LHCN-M2 (cell line): ENCODE results near the gene MAT2B. TPM values are rescaled to one million over a fixed set of nuclear protein-coding genes. Genes with fewer than 3 reads are reported as not detected.
"Not testable (repeated sequence)": the region's sequence is repeated elsewhere in the genome, so short reads cannot be mapped to it uniquely, and the experiment has no call there.

Experiments used
- DNase-seq: peaks from one replicate; pipeline ENCODE4 v3.0.0-alpha.2; 2012; ENCODE audit warnings: low read depth
- total RNA-seq: library from RNA; depleted of rRNA; stranded (reverse); fragments of >200 nt; gene quantifications from 2 replicates; pipeline ENCODE4 v1.2.3, GENCODE V29; 2014

Gene MAT2B
- total RNA-seq, 1 experiment from 2014 or later: 73.0 TPM

GRCh38 chr5:163503106-163504078, 2.0 kb upstream of the MAT2B start:
- DNase-seq: peak; percentile 92

- DNase-seq: peak; percentile 61
Measured at GRCh38 chr5:163504079-163504931, 1.1 kb upstream of the MAT2B start.

- no peak for DNase-seq
Measured at GRCh38 chr5:163505049-163505367, 411 bp upstream of the MAT2B start.

GRCh38 chr5:163506095-163506457, 657 bp downstream of the MAT2B start:
- no peak for DNase-seq

DNA sequence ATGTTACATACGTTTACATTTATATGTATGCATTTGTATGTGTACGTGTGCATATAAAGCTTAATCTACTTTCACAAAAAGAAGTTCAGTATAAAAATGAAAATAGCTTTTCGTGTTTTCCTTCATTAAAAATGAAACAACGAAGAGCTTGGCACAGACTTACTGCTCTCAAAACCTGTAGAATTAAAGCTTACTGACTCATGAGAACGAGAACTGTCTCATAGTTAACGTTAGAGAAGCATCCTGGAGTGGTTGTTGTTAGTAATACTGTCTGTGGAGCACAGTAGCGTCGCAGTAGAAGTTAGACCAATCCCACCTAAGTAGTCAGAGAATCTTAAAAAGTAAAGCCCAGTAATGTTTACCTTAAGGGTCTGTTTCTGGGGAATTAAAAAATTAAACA, 1.3 kb downstream of the MAT2B start:
- DNase-seq: peak; percentile 40

DNA sequence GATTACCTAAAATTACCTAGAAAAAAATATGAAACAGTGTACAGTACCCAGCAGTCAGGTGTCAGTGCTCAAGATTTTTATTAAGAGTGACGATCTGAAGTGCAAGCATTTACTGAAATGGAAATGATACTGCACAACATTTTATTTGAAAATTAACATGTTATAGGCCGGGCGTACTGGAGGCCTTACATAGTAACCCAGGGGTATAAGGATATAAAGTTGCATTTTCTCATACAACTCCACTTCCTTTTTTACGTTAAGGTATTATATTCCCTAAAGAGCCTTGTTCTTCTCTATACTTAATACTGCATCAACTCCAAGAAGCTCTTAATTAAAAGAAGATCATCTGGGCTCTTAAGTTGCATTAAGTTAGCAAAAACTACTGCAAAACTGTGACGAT, 3.3 kb downstream of the MAT2B start:
- DNase-seq: no peak

GRCh38 chr5:163509291-163509951, 4.0 kb downstream of the MAT2B start:
- peak; percentile 39 for DNase-seq

GRCh38 chr5:163512526-163512925, 7.1 kb downstream of the MAT2B start:
- DNase-seq: no peak

DNA sequence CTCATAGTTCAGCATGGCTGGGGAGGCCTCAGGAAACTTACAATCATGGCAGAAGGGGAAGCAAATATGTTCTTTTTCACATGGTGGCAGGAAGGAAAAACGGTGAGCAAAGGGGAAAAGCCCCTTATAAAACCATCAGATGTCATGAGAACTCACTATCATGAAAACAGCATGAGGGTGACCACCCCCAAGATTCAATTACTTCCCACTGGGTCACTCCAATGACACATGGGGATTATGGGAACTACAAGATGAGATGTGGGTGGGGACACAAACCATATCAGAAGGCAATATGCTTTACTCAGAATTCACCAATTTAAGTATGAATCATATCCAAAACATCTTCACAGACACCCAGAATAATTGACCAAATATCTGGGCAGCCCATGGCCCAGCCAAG, 19.7 kb downstream of the MAT2B start:
- DNase-seq: no peak

DNA sequence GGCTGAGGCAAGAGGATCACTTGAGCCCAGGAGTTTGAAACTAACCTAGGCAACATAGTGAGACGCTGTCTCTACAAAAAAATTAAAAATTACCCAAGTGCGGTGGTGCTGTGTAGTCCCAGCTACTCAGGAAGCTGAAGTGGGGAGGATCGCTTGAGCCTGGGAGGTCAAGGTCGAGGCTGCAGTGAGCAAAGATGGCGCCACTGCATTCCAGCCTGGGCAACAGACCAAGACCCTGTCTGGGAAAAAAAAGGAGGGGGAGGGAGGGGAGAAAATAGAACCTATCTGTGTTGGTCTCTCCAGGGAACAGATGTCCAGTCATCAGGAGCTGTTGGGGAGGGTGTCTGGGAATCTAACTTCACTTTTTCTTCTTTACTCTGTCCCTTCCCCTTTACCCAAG, 24.3 kb downstream of the MAT2B start:
- DNase-seq: no peak

DNA sequence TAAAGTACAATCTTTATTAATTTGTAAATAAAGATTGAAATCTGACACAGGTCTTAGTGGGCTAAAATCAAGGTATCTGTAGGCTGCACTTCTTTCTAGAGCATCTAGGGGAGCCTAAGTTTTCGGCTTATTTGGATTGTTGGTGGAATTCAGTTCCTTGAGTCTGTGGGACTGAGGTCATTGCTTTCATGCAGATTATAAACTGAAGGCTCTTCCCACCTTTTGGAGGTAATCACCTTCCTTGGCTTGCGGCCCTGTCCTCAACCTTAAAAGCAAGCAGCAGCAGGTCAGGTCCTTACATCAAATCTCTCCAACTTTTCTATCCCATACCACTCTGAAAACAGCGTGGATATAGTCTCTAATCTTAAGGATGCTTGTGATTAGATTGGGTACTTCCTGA, 25.9 kb downstream of the MAT2B start:
- no peak for DNase-seq

GRCh38 chr5:163532171-163533084, 27.0 kb downstream of the MAT2B start:
- no peak for DNase-seq

DNA sequence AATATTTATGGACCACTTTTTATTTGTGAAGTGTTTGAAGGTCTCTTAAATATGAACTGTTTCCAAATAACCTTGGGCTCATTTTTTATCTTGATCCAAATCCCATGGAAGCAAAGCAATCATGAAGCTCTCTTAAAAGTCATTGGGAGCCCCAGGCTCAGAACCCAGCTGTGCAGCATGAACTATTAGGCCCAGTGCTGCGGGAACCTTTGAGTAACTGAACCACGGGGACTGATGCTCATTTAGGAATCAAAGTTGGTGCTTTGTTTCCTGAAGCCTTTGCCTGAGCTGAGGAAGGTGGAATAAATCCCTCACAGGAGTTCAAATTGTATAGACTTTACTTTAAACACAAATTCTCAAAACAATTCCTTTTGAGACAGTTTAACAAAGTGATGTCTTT, 27.8 kb downstream of the MAT2B start:
- DNase-seq: no peak

DNA sequence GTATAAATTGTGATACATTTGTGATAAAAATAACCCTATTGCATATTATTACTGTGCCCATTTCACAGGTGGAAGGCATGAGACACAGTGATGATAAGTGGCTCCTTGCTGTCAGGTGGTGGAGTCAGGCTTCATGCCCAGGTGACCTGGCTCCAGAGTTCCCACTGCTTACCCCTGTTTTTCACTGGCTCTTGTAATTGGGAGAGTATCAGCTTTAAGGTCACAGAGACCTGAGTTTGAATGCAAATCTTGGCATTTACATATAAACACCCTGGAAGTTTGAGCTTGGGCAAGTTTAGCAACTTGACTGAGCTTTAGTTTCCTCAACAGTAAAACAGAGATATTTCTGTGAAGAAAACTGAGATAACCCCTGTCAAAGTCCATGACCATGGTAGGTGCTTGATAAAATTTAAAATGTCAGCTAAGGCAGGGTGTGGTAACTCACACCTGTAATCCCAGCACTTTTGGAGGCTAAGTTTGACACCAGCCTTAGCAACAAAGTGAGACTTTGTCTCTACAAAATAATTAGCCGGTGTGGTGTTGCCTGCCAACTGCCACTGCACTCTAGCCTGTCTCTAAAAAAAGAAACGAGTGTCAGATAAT, 29.2 kb downstream of the MAT2B start:
- no peak for DNase-seq

DNA sequence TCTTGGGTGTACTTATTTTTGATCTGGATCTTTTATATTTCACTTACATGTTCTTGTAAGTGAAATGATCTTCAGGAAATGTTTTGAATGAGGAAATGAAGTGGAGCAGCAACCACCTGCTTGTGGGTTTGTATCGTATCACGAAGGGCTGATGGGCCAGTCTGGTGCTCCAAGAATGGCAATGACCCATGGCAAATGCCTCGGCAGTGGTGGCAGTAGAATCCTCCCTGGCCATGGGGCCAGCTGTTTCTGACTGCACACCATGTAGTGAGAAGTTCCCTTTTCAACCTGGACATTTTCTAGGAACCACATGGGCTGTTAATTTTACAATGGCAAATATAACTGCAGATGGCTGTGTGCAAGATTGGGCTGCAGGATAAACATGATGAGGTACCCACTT, 29.9 kb downstream of the MAT2B start:
- DNase-seq: no peak

GRCh38 chr5:163536442-163536841, 31.0 kb downstream of the MAT2B start:
- not testable (repeated sequence) for DNase-seq

- DNase-seq: no peak
Measured at GRCh38 chr5:163540696-163541095, 35.3 kb downstream of the MAT2B start.

DNA sequence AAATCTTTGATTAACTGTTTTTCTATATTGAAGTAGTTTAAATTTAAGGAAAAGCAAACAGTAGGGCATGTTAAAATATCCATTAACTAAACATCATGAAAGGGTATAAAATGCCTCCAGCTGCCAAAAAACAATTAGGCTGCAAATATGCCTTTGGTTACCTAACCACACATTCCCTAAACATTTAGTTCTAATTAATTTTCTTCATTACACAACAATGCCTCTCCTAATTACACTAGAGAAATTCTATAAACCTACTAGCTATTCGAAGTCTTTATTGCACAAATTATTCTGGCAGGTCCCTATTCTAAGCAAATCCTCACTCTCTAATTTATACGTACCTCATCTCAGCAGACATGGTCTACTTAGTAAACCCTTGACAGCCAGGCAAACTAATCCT, 37.4 kb downstream of the MAT2B start:
- DNase-seq: no peak

DNA sequence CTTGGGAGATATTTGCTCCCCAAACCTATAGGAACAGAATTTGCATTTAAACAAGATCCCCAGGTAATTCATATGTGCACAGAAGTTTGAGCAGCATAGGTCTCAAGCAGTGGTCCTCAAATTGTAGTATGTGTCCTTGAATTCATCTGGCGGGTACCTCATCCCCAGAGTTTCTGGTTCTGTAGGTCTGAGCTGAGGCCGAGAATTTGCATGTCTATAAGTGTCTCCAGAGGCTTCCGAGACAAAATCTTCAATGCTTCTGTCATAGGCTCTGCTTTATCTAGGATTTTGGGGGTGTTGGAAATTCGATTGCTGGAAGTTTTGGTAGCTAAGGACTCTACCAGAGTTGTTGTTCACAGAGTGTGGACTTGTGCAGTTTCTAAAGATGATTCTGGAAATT, 38.6 kb downstream of the MAT2B start:
- no peak for DNase-seq

DNA sequence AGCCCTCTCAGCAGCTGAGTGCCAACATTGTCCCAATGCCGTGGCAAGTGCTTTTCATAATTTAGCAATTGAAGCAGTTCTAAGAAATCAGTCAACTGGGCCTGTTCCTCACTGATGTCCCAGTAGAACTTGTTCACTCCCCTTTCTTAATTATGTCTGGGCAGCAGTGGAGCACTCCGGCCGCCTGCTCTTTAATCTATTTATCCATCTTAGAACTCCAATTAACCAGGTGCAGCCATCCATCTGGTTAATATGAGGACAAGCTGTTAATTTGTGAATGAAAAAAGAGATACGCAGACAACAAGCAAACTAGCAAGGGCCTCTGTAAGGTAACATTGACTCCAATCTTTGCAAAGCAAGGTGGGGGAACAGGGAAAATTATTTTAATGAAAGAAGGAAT, 39.4 kb downstream of the MAT2B start:
- DNase-seq: no peak

DNA sequence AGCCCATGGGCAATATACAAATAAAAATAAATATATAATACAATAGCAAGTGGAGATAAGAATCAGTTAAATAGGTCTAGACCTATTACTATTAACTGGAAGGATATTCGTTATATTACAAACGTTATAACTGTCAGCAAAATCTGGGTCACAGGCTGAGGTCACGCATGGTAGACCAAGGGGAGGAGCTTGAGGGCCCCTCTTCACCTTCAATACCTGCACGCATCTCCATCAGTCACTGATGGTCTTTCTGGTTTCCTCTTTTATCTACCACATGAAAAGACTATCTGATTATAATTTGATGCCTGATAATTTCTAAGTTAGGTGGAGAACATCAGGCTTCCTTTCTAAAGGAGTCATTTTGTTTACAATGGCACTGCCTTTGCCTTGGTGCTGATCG, 43.2 kb downstream of the MAT2B start:
- no peak for DNase-seq
